OCI-LY3 (cell line): Measurements from ENCODE around the gene CRADD.

Experiments
- EZH2phosphoT487 ChIP-seq: fragments of 200-600 bp; shearing (Covaris generic); IDR thresholded peaks from 2 replicates; pipeline ENCODE4 v1.6.1; 2018; ENCODE audit warnings: antibody characterized with exemption, mixed run types, low read depth
- TF ChIP-seq, protein P1 (sequence below): fragments of 200-600, 300-600 bp; sonication (generic); IDR thresholded peaks from 2 replicates; pipeline ENCODE4 v1.5.1; 2014; ENCODE audit warnings: antibody characterized with exemption, low read length, low read depth

DNA sequence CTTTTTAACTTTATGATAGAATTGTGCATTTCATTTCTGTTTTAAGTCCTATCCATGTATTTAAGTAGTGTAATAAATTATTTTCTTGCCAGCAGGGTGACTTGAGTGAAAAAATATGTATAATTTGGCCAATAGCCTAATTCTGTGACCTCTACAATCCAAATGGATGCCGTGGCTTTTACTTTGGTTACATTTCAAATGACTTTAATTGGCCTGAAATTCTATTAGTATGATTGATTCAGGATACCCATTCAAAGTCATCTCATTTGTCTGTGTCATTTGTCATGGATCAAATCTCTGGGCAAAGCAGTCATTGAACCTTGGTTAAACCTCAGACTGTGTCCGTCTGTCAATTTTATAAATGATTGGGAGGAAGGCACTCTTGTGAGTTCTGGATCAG lies 29.6 kb downstream of the CRADD start:
- TF ChIP-seq, protein P1, sequence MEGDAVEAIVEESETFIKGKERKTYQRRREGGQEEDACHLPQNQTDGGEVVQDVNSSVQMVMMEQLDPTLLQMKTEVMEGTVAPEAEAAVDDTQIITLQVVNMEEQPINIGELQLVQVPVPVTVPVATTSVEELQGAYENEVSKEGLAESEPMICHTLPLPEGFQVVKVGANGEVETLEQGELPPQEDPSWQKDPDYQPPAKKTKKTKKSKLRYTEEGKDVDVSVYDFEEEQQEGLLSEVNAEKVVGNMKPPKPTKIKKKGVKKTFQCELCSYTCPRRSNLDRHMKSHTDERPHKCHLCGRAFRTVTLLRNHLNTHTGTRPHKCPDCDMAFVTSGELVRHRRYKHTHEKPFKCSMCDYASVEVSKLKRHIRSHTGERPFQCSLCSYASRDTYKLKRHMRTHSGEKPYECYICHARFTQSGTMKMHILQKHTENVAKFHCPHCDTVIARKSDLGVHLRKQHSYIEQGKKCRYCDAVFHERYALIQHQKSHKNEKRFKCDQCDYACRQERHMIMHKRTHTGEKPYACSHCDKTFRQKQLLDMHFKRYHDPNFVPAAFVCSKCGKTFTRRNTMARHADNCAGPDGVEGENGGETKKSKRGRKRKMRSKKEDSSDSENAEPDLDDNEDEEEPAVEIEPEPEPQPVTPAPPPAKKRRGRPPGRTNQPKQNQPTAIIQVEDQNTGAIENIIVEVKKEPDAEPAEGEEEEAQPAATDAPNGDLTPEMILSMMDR, result no peak
- TF ChIP-seq EZH2phosphoT487, result no peak
